ENCODE data around the gene LIMCH1. TPM values are rescaled to one million over a fixed set of nuclear protein-coding genes. Genes with fewer than 3 reads are reported as not detected.

LIMCH1 gene
- total and polyA plus RNA-seq, 7 donors: 14.2 to 279 (median 169) TPM

DNA sequence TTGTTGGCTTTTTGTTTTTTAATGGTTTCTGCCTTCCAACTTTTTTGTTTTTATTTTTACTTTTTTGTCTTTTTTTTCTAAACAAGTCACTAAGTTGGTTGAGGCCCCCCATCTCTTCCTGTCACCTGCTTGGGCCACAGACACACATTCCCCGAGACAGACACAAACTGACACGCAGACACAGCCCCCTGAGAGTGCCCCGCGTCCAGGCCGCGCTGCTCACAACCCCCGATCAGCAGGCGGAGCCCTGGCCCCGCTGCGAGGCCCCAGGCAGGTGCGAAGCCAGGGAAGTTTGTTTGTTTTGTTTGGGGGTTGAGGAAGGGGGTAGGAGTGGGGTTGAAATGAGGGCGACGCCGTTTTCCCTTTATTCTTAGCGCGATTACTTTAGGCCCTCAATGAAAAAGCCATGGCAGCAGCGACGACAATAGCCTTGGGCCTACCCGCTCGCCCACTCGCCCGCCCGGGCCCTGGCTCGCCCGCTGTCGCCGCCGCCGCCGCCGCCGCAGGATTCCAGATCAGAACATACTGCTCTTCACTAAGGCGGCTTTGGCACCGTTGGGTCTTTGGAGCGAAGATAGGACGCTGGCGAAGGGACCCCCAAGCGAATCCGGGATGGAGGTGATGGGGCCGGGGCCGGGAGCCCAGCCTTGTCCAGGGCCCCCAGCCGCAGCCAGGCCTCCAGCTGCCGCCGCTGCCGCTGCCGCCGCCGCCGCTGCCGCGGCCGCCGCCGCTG lies 207.5 kb downstream of the LIMCH1 start:
- TF ChIP-seq, protein P1, sequence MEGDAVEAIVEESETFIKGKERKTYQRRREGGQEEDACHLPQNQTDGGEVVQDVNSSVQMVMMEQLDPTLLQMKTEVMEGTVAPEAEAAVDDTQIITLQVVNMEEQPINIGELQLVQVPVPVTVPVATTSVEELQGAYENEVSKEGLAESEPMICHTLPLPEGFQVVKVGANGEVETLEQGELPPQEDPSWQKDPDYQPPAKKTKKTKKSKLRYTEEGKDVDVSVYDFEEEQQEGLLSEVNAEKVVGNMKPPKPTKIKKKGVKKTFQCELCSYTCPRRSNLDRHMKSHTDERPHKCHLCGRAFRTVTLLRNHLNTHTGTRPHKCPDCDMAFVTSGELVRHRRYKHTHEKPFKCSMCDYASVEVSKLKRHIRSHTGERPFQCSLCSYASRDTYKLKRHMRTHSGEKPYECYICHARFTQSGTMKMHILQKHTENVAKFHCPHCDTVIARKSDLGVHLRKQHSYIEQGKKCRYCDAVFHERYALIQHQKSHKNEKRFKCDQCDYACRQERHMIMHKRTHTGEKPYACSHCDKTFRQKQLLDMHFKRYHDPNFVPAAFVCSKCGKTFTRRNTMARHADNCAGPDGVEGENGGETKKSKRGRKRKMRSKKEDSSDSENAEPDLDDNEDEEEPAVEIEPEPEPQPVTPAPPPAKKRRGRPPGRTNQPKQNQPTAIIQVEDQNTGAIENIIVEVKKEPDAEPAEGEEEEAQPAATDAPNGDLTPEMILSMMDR (IDR thresholded peaks at IDR 0.05): no peak
- DNase-seq: no peak
- 5 to 6% (median 5%) methylated on average over 45 to 54 of the region's 54 CpGs for WGBS, 3 donors
- no peaks in the 10 kb centered on the region for H3K9me3 ChIP-seq
- intact Hi-C loops (cut with DNase I): no loop called here
- no peaks in the 10 kb centered on the region for H3K4me1 ChIP-seq
- peaks cover 7 to 95% (median 42%) of the 10 kb centered on the region in 3 donors for H3K27me3 ChIP-seq (ENCODE audit: insufficient read depth in 3 of 3, low read length in 2 of 3)
- H3K27ac ChIP-seq: no peak overlapping the region
- ATAC-seq: no peak
- H3K36me3 ChIP-seq (ENCODE audit: insufficient read depth in 1 of 2, low read depth in 1 of 2): no peaks in the 10 kb centered on the region
- no peak overlapping the region for H3K4me3 ChIP-seq

DNA sequence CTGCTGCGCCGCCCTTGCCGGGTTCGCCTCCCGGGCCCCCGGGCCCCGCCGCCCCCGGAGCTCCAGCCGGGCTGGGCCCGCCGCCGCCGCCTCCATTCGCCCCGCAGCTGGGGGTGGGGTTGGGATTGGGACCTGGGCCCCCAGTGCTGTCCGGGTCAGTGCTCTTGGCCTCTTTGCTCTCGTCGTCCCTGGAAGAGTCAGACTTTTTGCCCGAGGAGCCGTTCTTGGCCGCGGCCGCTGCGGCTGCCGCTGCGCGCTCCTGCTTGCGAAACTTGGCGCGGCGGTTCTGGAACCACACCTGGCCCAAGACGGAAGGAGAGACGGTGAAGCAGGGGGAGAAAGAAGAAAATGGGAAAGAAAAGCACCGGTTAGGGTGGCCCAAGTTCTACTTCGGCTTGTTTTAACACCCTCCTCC lies 208.1 kb downstream of the LIMCH1 start:
- Histone ChIP-seq H3K27ac (no peak overlapping the region), H3K4me1 (no peaks in the 10 kb centered on the region), H3K4me3 (no peak overlapping the region), H3K36me3 (ENCODE audit: insufficient read depth in 1 of 2, low read depth in 1 of 2) (no peaks in the 10 kb centered on the region), H3K9me3 (no peaks in the 10 kb centered on the region), H3K27me3 (ENCODE audit: insufficient read depth in 3 of 3, low read length in 2 of 3) (peaks cover 12 to 95% (median 43%) of the 10 kb centered on the region in 3 donors)
- intact Hi-C loops (cut with DNase I): no loop called here
- WGBS, 3 donors: 2 to 3% (median 2%) methylated on average over 28 to 36 of the region's 36 CpGs
- ATAC-seq (no peak), DNase-seq (no peak)
- TF ChIP-seq, protein P1 (IDR thresholded peaks at IDR 0.05): no peak

DNA sequence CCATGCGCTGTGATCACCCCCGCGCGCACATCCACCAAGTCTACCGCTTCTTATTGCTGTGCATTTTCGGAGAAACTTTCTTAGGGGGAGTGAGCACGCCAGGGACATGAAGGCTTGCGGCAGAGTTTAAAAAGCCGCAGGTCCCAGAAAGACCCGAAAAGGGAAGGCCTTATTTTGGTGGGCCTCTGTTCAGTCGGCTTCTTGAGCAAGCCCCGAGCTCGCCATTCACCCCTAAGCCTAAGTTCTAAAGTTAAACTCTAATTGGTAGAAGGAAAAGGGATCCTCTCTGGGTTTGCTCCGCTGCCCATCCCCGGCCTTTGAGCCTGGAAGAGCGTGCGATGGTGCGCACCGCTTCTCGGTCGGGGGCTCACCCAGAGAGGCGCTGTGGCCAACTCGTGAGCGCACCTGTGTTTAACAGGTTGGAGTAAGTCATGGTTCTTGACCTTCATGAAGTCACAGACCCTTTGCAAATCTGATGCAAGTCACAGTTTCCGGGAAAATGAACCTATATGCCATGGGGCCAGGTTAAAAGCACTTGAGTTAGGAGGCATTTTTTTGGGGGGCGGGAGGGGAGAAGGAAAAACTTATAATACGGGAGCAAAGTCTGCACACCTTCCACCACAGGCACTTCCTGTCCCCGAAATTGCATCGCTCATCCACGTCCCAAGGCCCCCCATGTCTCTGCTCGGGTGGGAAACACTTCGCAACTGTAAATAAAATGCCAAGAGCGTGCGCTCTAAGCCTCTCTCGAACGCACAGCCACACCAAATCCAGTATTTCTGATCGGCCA lies 208.7 kb downstream of the LIMCH1 start:
- H3K4me1 ChIP-seq: no peaks in the 10 kb centered on the region
- intact Hi-C loops (cut with DNase I): no loop called here
- no peaks in the 10 kb centered on the region for H3K9me3 ChIP-seq
- WGBS, 3 donors: 7 to 8% (median 7%) methylated on average over 37 of the region's 37 CpGs
- H3K27me3 ChIP-seq (ENCODE audit: insufficient read depth in 3 of 3, low read length in 2 of 3): peaks cover 12 to 96% (median 49%) of the 10 kb centered on the region in 3 donors
- no peaks in the 10 kb centered on the region for H3K36me3 ChIP-seq (ENCODE audit: insufficient read depth in 1 of 2, low read depth in 1 of 2)
- H3K4me3 ChIP-seq: no peak overlapping the region
- DNase-seq (no peak), ATAC-seq (no peak)
- H3K27ac ChIP-seq: no peak overlapping the region
- TF ChIP-seq, protein P1 (IDR thresholded peaks at IDR 0.05): no peak

DNA sequence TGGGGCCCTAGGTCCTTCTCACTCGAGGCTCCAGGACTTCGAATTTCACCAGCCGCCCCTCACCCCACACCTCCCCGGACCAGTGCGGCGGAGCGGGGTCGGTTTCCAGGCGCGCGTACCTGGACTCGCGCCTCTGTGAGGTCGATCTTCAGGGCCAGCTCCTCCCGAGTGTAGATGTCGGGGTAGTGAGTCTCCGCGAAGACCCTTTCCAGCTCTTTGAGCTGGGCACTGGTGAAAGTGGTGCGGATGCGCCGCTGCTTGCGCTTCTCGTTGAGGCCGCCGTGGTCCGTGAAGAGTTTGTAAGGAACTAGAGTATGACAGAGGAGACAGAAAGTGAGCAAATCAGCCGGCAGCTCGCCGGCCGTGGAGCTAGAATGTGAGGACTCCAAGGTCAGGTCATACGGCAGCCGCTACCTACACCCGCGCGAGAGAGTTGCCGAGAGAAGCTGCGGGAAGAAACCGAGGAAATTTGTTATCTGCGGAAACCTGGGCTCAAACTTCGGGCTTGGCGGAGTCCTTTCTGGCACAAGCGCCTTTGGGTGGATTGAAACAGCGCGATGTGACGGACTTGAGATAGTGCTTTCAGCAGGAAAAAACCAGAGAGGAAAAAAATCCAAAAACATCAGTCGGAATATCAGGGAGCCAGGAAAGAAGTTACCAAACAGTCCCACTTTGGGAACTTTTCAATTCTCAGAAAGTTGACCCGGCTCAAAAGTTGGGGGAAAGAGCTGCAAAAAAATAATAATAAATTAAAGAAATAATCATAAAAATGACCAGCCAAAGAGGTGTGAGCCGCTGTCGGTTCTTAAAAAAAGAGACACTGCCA lies 209.5 kb downstream of the LIMCH1 start:
- H3K4me1 ChIP-seq: no peaks in the 10 kb centered on the region
- TF ChIP-seq, protein P1 (IDR thresholded peaks at IDR 0.05): no peak
- intact Hi-C loops (cut with DNase I): no loop called here
- no peaks in the 10 kb centered on the region for H3K9me3 ChIP-seq
- no peak for ATAC-seq
- H3K4me3 ChIP-seq: no peak overlapping the region
- WGBS, 3 donors: 4 to 5% (median 4%) methylated on average over 49 of the region's 49 CpGs
- H3K36me3 ChIP-seq (ENCODE audit: insufficient read depth in 1 of 2, low read depth in 1 of 2): no peaks in the 10 kb centered on the region
- DNase-seq: no peak
- H3K27ac ChIP-seq: no peak overlapping the region
- peaks cover 12 to 96% (median 49%) of the 10 kb centered on the region in 3 donors for H3K27me3 ChIP-seq (ENCODE audit: insufficient read depth in 3 of 3, low read length in 2 of 3)

Data from psoas muscle (tissue), 8 donors.